HG03039 (cell line): Measurements from ENCODE around the gene PCDHA4.
"Not testable (repeated sequence)": the region's sequence is repeated elsewhere in the genome, so short reads cannot be mapped to it uniquely, and the experiment has no call there.

Experiments used
- ATAC-seq: cut with Tn5 transposase; IDR thresholded peaks from one replicate; pipeline ENCODE4 v1.9.1; 2021; ENCODE audit warnings: mild to moderate bottlenecking, moderate library complexity; ENCODE audit not compliant: unreplicated experiment

Gene PCDHA4

DNA sequence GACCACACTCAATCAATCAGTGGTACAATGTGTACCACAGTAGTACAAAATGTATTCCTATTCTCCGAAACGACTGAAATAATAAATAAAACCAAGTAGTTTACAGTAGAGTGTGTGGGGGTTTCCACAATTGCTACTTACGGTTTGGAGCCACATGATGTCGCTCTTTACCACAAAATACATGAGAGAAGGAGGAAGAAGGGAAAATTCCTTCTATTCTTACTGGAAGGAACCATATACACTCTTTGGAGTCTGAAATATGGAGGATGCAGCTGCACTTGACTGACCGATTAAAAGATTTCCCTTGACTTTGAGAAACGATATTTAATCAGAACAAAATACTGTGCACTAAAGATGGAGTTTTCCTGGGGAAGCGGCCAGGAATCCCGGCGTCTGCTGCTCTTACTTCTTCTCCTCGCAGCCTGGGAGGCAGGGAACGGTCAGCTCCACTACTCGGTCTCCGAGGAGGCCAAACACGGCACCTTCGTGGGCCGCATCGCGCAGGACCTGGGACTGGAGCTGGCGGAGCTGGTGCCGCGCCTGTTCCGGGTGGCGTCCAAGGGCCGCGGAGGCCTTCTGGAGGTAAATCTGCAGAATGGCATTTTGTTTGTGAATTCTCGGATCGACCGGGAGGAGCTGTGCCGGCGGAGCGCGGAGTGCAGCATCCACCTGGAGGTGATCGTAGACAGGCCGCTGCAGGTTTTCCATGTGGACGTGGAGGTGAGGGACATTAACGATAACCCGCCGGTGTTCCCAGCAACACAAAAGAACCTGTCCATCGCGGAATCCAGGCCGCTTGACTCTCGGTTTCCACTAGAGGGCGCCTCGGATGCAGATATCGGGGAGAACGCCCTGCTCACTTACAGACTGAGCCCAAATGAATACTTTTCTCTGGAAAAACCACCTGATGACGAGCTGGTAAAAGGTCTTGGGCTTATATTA is at the start of gene PCDHA4:
Gene PCDHA4 (plus strand): TSS at position 235 of the 942 bp plus-strand sequence.
- no peak for ATAC-seq

DNA sequence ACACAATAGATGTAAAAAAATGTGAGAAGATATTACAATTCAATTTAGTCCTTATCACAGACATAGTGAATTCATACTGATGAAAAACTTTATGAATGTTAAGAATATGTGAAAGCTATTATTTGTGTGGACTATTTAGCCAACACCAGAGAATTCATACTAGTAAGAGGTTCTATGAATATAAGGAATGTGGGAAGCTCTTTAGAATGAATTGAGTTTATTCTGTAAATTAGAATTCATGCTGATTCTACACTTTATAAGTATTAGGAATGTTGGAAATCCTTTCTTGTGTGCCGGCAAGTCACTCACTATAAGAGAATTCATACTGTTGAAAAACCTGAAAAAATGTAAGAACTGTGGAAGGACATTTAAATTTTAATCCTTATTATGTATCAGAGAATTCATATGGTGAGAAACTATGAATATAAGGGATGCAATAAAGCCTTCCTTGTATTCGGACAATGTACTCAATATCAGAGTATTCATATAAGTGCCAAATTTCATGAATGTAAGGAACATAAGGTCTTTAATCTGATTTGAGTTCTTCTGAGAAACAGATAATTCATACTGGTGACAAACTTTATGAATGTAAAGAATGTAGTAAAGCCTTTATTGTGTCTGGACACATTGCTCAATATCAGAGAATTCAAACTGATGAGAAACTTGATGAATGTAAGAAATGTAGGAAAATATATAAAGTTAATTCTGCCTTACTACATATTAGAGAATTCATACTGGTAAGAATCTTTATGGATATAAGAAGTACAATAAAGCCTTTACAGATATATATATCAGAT is 42.5 kb upstream of the PCDHA4 start:
- no peak for ATAC-seq

DNA sequence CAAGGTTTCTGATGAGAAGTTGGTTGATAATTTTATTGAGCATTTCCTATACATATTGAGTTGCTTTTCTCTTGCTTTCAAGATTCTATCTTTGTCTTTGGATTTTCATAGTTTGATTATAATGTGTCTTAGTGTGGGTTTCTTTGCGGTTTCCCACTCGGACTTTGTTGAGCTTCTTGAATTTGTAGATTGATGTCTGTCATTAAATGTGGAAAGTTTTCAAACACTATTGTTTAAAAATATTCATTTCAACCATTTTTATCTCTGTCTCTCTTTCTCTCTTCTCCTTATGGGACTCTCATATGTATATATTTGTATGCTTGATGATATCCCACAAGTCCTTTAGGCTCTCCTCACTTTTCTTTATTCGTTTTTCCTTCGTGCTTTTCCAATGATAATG is 39.4 kb upstream of the PCDHA4 start:
- no peak for ATAC-seq

DNA sequence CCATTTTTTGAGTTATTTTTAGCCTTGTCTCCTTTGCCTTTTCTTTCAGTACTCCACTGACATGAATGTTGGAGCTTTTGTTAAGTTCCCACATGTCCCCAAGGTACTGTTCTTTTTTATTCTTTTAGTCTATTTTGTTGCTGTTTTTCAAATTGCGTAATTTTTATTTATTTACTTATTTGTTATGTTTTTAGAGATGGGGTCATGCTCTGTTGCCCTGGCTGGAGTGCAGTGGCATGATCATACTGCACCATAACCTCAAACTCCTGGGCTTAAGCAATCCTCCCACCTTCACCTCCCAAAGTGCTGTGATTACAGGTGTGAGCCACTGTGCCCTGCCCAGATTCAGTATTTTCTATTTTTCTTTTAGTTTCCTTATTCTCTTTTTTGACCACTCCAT is 26.4 kb upstream of the PCDHA4 start:
- no peak for ATAC-seq

DNA sequence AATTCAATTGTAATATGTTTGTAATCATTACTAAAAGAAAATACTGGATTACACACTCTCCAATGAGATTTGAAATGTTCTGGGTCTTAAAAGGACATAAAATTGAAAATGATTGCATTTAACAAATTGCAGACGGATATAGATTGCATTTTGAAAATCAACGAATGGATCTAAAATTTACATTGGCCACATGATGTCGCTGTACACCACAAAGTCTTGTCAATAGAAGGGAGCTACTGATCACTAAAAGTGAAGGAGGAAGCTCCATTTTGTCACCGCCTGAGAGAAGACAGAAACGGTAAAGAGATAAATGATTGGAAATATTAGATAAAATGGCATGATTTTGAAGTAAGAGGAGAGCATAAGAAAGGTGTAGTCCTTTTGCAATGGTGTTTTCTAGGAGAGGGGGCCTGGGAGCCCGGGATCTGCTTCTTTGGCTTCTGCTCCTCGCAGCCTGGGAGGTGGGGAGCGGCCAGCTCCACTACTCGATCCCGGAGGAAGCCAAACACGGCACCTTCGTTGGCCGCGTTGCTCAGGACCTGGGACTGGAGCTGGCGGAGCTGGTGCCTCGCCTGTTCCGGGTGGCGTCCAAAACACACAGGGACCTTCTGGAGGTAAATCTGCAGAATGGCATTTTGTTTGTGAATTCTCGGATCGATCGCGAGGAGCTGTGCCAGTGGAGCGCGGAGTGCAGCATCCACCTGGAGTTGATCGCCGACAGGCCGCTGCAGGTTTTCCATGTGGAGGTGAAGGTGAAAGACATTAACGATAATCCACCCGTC is 20.8 kb upstream of the PCDHA4 start, which contains the start of gene PCDHA1:
Gene PCDHA1 (plus strand): TSS at position 236 of the 782 bp plus-strand sequence.
- ATAC-seq, result no peak

DNA sequence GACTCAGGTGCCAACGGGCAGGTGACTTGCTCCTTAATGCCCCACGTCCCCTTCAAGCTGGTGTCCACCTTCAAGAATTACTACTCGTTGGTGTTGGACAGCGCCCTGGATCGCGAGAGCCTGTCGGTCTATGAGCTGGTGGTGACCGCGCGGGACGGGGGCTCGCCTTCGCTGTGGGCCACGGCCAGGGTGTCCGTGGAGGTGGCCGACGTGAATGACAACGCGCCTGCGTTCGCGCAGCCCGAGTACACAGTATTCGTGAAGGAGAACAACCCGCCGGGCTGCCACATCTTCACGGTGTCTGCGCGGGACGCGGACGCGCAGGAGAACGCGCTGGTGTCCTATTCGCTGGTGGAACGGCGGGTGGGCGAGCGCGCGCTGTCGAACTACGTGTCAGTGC is 19.4 kb upstream of the PCDHA4 start:
- not testable (repeated sequence) for ATAC-seq

DNA sequence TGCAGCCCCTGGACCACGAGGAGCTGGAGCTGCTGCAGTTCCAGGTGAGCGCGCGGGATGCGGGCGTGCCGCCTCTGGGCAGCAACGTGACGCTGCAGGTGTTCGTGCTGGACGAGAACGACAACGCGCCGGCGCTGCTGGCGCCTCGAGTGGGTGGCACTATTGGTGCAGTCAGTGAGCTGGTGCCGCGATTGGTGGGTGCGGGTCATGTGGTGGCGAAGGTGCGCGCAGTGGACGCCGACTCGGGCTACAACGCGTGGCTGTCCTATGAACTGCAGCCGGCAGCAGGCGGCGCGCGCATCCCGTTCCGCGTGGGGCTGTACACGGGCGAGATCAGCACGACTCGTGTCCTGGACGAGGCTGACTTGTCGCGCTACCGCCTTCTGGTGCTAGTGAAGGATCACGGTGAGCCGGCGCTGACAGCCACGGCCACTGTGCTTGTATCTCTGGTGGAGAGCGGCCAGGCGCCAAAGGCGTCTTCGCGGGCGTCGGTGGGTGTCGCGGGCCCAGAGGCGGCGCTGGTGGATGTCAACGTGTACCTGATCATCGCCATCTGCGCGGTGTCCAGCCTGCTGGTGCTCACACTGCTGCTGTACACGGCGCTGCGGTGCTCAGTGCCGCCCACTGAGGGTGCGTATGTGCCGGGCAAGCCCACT is 18.9 kb upstream of the PCDHA4 start:
- not testable (repeated sequence) for ATAC-seq

DNA sequence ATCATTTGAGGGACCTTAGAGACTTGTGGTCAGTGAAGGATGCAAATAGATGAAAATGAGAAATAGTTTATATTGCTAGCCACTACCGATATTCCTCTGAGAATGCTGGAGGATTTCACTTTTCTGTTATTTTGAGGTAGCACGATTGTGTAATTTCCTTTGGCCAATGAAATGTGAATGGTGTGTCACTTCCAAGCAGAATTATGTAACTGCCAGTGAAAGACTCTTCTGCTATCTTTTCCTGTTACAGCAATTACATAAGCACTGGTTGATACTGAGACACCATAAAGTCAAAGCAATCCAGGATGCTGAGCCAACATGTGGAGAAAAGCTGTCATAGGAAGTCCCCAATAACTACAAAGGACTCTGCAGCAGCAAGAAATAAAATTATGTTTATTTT is 15.8 kb upstream of the PCDHA4 start:
- ATAC-seq, result no peak

DNA sequence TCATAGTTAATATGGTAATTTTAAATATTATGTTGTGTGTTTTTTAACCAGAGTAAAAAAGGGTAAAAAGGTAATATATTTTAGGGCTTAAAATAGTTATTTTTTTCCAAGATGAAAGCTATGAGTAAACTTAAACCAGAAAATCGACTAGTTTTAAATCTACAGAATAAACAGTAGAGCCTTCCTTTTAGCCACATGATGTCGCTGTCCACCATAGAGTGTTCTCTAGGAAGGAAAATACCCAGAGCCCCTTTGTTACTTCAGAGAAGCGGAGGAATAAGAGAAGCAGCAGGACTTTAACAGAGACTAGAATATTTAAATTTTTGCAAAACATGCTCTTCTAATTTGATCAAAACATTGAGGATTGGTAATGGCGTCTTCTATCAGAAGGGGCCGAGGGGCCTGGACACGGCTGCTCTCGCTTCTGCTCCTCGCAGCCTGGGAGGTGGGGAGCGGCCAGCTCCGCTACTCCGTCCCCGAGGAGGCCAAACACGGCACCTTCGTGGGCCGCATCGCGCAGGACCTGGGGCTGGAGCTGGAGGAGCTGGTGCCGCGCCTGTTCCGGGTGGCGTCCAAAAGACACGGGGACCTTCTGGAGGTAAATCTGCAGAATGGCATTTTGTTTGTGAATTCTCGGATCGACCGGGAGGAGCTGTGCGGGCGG is 12.1 kb upstream of the PCDHA4 start, which contains the start of gene PCDHA2:
Gene PCDHA2 (plus strand): TSS at position 258 of the 664 bp plus-strand sequence.
- ATAC-seq, result no peak

DNA sequence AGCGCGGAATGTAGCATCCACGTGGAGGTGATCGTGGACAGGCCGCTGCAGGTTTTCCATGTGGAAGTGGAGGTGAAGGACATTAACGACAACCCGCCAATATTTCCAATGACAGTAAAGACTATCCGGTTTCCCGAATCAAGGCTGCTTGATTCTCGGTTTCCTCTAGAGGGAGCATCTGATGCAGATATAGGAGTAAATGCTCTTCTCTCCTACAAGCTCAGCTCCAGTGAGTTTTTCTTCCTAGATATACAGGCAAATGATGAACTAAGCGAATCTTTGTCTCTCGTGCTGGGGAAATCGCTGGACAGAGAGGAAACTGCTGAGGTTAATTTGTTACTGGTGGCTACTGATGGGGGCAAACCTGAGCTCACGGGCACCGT is 11.6 kb upstream of the PCDHA4 start:
- ATAC-seq, result no peak

DNA sequence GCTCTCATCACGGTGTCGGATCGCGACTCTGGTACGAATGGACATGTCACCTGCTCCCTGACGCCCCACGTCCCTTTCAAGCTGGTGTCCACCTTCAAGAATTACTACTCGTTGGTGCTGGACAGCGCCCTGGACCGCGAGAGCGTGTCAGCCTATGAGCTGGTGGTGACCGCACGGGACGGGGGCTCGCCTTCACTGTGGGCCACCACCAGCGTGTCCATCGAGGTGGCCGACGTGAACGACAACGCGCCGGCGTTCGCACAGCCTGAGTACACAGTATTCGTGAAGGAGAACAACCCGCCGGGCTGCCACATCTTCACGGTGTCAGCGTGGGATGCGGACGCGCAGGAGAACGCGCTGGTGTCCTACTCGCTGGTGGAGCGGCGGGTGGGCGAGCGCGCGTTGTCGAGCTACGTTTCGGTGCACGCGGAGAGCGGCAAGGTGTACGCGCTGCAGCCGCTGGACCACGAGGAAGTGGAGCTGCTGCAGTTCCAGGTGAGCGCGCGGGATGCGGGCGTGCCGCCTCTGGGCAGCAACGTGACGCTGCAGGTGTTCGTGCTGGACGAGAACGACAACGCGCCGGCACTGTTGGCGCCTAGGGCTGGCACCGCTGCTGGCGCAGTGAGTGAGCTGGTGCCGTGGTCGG is 10.7 kb upstream of the PCDHA4 start:
- ATAC-seq, result not testable (repeated sequence)

DNA sequence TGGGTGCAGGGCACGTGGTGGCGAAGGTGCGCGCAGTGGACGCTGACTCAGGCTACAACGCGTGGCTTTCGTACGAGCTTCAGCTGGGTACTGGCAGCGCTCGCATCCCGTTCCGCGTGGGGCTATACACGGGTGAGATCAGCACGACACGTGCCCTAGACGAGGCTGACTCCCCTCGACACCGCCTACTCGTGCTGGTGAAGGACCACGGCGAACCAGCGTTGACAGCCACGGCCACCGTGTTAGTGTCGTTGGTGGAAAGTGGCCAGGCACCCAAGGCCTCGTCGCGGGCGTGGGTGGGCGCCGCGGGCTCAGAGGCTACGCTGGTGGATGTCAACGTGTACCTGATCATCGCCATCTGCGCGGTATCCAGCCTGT is 10.2 kb upstream of the PCDHA4 start:
- no peak for ATAC-seq

DNA sequence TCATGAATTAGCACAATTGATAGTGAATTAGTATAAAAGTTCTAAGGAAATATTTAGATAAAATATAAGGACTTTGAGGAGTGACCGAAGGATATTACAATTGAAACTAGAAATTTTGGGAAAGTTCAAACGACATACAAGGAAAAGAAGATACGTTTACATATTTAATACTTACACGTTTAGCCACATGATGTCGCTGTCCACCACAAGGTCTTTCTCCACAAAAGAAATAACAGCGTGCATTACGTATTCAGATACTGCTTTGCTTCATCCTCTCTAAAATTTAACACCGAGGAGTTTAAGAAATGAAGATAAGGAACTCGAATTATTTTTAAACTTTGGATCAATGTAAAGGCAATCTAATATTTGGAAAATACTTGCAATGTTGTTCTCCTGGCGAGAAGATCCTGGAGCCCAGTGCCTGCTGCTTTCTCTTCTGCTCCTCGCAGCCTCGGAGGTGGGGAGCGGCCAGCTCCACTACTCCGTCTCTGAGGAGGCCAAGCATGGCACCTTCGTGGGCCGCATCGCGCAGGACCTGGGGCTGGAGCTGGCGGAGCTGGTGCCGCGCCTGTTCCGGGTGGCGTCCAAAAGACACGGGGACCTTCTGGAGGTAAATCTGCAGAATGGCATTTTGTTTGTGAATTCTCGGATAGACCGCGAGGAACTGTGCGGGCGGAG is 5.9 kb upstream of the PCDHA4 start, which contains the start of gene PCDHA3:
Gene PCDHA3 (plus strand): TSS at position 242 of the 678 bp plus-strand sequence.
- no peak for ATAC-seq

DNA sequence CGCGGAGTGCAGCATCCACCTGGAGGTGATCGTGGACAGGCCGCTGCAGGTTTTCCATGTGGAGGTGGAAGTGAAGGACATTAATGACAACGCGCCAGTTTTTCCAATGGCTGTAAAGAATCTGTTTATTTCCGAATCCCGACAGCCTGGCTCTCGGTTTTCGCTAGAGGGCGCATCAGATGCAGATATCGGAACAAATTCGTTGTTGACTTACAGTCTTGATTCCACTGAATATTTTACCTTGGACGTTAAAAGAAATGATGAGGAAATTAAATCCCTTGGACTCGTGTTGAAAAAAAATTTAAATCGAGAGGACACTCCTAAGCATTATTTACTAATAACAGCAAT is 5.4 kb upstream of the PCDHA4 start:
- ATAC-seq, result no peak

DNA sequence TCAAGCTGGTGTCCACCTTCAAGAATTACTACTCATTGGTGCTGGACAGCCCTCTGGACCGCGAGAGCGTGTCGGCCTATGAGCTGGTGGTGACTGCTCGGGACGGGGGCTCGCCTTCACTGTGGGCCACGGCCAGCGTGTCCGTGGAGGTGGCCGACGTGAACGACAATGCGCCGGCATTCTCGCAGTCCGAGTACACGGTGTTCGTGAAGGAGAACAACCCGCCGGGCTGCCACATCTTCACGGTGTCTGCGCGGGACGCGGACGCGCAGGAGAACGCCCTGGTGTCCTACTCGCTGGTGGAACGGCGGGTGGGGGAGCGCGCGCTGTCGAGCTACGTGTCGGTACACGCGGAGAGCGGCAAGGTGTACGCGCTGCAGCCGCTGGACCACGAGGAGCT is 4.5 kb upstream of the PCDHA4 start:
- not testable (repeated sequence) for ATAC-seq

DNA sequence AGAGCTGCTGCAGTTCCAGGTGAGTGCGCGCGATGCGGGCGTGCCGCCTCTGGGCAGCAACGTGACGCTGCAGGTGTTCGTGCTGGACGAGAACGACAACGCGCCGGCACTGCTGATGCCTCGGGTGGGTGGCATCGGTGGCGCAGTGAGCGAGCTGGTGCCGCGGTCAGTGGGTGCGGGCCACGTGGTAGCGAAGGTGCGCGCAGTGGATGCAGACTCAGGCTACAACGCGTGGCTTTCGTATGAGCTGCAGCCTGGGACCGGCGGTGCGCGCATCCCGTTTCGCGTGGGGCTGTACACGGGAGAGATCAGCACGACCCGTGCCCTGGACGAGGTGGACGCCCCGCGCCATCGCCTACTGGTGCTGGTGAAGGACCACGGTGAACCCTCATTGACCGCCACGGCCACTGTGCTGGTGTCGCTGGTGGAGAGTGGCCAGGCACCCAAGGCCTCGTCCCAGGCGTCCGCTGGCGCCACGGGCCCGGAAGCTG is 4.0 kb upstream of the PCDHA4 start:
- ATAC-seq, result no peak

DNA sequence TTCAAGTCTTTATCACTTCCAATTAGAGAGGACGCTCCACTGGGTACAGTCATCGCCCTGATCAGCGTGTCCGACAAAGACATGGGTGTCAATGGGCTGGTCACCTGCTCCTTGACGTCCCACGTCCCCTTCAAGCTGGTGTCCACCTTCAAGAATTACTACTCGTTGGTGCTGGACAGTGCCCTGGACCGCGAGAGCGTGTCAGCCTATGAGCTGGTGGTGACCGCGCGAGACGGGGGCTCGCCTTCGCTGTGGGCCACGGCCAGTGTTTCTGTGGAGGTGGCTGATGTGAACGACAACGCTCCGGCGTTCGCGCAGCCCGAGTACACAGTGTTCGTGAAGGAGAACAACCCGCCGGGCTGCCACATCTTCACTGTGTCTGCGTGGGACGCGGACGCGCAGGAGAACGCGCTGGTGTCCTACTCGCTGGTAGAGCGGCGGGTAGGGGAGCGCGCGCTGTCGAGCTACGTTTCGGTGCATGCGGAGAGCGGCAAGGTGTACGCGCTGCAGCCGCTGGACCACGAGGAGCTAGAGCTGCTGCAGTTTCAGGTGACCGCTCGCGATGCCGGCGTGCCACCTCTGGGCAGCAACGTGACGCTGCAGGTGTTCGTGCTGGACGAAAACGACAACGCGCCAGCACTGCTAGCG is 1.5 kb downstream of the PCDHA4 start:
- not testable (repeated sequence) for ATAC-seq

DNA sequence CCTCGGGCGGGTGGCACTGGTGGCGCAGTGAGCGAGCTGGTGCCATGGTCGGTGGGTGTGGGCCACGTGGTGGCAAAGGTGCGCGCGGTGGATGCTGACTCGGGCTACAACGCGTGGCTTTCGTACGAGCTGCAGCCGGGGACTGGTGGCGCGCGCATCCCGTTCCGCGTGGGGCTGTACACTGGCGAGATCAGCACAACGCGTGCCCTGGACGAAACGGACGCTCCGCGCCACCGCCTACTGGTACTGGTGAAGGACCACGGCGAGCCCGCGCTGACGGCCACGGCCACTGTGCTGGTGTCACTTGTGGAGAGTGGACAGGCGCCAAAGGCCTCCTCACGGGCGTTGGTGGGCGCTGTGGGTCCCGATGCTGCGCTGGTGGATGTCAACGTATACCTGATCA is 2.0 kb downstream of the PCDHA4 start:
- no peak for ATAC-seq
